GM19043 (cell line): ENCODE data around the gene NR2F1-AS1.
"Not testable (repeated sequence)": the region's sequence is repeated elsewhere in the genome, so short reads cannot be mapped to it uniquely, and the experiment has no call there.

ENCODE experiments used
- ATAC-seq: cut with Tn5 transposase; IDR thresholded peaks from one replicate; pipeline ENCODE4 v1.9.1; 2021; ENCODE audit warnings: low read depth; ENCODE audit not compliant: unreplicated experiment

NR2F1-AS1 gene

DNA sequence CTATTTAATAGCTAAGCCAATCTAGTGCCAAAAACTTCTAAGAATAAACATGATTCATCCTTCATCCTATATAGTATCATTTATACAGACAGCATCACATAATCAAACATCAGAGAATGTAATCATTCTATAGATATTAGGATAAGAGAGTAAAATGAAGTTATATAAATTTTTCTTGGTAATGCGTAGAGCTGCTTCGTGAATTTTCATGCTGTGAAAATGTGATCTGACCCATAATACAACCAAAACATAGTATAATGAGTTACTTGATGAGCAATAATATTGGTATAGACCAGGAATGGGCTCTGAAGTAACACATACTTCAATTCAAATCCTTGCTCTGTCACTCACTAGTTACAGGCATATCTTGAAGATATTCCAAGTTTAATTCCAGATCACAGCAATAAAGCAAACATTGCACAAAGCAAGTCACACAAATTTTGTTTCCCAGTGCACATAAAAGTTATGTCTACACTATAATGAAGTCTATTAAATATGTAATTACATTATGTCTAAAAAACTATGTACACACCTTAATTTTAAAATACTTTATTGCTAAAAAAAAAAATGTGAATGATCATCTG is 23.9 kb downstream of the NR2F1-AS1 start:
- no peak for ATAC-seq

DNA sequence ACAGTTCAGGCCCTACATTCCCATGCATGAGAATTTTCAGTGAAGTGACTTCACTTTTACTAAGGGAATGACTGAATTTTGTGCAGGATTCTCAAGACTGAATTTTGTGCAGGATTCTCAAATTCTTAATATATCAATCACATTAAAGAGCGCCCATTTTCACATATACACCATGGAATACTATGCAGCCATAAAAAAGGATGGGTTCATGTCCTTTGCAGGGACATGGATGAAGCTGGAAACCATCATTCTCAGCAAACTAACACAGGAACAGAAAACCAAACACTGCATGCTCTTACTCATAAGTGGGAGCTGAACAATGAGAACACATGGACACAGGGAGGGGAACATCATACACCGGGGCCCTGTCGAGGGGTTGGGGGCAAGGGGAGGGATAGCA is 31.4 kb downstream of the NR2F1-AS1 start:
- not testable (repeated sequence) for ATAC-seq

DNA sequence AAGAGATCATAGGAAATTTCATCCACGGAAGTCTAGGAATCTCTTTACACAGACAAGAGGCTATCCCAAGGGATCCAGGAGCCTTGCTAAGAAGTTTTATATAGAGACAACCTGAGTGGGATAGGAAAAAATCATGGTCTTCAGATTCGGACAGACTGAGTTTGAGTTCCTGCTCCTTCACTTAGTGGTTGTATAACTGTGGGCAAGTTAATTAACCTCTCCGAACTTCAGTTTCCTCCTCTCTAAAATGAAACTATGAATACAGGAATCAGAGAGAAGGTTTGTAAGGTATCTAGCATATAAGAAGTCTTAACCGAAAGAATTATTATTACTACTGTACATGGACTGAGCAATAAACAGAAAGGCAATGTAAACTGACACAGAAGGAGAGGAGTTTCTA is 35.1 kb downstream of the NR2F1-AS1 start:
- no peak for ATAC-seq

DNA sequence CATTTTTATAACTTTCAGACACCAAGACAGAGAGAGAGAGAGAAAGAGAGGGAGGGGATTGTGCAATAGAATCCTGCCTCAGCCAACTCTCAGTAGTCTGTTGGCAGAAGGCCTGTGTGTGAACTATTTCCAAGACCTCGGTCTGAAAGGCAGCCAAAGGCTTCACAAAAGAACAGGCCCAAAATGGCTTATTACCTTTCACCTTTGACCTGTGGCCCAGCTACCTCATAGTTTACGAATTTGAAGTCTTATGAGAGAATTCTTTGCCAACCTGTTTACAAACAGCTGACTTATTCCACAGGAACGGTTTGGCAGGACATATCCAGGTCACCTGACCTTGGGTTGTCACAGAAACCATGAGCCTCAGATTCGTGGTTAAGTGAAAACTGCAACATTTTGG is 48.6 kb downstream of the NR2F1-AS1 start:
- ATAC-seq, result no peak

DNA sequence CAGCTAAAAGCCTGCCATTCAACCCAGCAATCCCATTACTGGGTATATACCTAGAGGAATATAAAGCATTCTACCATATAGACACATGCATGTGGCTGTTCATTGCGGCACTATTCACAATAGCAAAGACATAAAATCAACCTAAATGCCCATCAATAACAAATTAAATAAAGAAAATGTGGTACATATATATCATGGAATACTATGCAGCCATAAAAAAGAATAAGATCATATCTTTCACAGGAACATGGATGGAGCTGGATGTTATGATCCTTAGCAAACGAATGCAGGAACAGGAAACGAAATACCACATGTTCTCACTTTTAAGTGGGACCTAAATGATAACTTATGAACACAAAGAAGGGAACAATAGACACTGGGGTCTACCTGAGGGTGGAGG is 59.2 kb downstream of the NR2F1-AS1 start:
- ATAC-seq, result not testable (repeated sequence)

DNA sequence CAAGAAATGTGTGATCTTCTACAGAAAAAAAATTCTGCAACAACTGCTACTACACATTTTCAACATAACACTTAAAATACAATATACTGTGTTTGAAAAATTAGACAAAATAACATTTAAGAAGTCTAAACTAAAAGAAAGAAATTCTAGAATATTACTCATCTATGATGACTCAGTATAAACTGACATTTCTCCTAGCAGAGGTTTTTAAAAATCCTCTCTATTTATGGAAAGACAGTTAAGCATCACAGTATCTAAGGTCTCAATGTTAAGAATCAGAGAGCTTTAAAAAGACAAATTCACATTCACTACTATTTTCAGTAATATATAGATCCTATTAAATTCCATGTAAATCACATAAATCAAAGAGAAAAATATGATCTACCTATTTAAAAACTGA is 61.3 kb downstream of the NR2F1-AS1 start:
- ATAC-seq, result no peak

DNA sequence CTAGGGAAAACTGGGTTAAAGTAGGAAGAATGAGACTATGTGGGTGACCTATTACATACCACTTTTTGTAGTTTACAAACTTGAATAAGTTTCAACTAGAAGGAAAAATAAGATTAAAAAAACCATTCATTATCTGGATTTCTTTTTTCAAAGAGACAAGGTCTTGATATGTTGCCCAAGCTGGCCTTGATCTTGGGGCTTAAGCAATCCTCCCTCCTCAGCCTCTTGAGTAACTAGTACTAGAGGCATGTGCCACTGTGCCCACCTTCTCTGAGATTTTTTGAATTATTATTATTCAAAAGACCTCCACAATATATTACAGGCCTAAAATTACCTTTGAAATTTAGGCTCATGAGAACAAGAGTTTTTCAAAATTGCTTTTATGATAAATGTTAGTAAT is 63.2 kb downstream of the NR2F1-AS1 start:
- no peak for ATAC-seq

DNA sequence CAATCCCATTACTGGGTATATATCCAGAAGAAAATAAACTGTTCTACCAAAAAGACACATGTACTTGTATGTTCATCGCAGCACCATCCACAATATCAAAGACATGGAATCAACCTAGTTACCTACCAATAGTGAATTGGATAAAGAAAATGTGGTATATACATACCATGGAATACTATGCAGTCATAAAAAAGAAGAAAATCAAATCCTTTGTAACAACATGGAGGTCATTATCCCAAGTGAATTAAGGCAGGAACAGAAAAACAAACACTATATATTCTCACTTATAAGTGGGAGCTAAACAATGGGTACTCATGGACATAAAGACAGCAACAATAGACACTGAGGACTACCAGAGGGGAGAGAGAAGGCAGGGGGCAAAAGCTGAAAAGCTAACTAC is 67.7 kb downstream of the NR2F1-AS1 start:
- no peak for ATAC-seq

DNA sequence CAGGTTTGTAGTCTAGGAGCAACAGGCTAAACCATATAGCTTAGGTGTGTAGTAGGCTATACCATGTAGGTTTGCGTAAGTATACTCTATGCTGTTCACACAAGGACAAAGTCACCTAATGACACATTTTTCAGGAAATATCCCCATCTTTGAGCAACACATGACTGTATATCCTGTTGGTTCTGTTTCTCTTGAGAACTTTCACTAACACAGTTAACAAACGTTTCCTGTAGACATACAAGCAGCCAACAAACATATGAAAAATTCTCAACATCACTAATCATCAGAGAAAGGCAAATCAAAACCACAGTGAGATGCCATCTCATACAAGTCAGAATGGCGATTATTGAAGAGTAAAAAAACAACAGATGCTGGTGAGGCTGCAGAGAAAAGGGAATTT is 68.2 kb downstream of the NR2F1-AS1 start:
- no peak for ATAC-seq

DNA sequence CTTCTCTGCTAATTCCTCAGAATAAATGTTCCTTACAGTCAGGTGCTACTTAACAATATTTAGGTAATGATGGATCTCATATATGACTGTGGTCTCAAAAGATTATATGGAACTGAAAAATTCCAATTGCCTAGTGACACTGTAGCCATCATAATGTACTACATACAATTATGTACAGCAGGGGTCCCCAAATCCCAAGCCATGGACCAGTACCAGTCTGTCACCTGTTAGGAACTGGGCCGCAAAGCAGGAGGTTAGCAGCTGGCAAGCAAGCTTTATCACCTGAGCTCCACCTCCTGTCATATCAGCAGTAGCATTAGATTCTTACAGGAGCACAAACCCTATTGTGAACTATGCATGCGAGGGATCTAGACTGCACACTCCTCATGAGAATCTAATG is 69.6 kb downstream of the NR2F1-AS1 start:
- no peak for ATAC-seq

DNA sequence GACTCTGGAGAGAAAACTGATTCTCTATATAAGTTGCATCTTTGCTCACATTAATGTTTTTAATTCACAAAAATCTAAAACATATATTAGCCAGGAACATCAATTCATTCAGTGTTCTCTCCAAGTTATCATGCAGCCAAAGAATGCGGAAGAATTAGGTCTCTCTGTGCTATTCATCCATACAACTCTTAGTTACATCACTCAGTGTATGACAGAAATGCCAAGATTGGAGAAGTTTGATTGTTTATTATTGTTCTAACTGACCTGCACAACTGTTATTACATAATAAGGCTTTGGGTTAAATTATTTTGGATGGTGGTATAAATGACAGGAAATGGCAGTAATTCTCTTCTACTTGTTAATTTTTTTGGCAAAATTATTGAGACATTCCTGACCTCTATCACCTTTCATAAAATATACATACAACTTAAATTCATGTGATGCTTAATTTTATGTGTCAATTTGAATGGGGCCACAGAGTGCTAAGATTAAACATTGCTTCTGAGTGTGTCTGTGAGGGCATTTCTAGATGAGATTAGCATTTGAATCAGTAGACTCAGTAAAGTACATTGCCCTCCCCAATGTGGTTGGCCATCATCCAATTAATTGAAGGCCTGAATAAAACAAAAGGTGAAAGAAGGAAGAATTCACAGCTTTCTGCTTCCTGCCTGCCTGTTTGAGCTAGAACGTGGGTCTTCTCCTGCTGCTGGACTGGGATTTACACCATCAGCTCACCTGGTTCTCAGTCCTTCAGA is 70.2 kb downstream of the NR2F1-AS1 start:
- no peak for ATAC-seq

DNA sequence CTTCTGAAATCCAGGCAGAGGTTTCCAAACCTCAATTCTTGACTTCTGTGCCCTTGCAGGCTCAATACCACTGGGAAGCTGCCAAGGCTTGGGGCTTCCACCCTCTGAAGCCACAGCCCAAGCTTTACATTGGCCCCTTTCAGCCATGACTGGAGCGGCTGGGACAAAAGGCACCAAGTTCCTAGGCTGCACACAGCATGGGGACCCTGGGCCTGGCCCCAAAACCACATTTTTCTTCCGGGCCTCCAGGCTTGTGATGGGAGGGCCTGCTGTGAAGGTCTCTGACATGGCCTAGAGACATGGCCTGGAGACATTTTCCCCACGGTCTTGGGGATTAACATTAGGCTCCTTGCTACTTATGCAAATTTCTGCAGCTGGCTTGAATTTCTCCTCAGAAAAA is 75.5 kb downstream of the NR2F1-AS1 start:
- ATAC-seq, result not testable (repeated sequence)

DNA sequence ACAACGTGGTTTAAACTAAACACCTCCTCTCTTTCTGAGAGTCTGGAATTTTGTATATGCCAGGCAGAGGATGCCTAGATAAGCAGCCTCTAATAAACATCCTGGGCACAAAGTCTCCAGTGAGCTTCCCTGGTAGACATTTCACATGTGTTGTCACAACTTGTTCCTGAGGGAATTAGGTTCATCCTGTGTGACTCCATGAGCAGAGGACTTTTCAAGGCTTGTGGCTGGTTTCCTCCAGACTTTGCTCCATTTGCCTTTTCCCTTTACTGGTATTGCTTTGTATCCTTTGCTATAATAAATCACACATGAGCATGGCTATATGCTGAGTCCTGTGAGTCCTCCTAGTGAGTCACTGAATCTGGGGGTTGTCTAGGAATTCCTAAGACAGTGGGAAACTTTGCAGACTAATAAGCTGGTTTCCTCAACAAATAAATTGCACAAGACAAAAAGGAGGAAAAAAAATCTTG is 77.4 kb downstream of the NR2F1-AS1 start:
- no peak for ATAC-seq

DNA sequence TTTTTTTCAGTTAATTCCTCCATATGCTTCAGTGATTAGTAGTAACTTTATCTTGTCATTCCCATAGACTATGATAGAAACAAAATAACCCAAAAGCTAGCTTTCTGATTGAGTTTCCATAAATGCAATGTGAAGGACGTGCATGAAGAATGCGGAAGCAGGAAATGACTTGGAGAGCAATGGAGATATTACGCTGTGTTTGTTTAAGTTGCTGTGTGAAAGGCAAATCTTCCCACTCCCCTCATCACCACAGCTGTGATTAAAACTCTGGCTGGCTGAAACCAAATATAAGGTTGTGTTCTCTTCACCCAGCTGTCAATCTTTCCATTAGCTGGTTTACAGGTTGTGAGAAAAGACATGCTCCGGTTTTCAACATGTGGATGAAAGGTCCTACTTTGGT is 83.9 kb downstream of the NR2F1-AS1 start:
- no peak for ATAC-seq

DNA sequence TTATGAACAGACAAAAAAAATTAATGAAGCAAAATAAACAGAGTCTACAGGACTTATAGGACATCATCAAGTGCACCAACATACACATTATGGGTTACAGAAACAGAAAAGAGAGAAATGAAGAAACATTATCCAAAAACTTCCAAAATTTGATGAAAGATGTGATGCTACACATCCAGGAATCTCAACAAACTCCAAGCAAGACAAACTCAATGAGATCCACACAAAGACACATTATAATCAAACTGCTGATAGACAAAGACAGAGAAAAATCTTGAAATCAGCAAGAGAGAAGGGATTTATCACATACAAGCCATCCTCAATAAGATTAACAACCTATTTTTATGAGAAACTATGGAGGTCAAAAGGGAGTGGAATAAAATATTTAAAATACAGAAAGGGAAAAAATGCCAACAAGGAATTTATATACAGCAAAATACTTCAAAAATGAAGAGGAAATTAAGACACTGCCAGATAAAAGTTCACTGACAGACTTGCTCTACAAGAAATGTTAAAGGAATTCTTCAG is 101.0 kb downstream of the NR2F1-AS1 start:
- no peak for ATAC-seq

DNA sequence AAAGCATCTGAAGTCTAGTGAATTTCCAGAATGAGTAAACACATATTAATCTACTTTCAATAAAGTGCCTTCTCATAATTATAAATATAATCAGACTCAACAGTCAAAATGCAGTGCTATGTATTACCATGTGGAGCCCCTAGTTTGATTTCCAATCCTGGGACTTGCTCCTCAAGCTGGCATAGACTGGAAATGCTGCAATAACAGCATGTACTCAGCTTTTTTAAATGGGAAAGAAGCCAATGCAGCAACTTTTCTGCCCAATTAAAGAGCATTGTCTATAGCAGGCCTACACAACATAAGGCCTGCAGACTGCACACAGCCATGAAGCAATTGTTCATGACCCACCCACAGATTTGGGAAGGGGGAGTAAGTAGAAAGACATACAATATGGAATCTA is 103.2 kb downstream of the NR2F1-AS1 start:
- ATAC-seq, result no peak

DNA sequence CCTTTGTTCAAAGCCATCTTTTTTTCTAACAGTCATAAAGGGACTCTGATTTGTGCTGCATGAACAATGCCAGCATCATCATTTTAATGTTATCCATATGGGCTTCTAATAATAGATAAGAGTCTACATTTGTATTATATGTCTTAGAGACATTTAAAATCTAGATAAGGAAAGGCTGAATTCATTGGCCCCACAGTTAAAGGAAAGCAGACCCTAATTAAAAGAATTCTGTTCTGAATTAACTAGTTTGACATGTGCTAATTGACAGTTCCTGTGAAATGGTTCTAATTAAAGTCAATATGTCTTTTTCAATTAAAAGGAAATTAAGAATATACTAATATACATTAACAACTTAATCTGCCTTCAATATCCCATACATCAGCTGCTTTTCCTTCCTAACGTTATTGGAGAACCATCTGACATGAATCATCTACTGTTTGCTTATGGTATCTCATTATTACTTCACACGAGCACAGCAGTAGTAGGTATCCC is 104.7 kb downstream of the NR2F1-AS1 start:
- no peak for ATAC-seq

DNA sequence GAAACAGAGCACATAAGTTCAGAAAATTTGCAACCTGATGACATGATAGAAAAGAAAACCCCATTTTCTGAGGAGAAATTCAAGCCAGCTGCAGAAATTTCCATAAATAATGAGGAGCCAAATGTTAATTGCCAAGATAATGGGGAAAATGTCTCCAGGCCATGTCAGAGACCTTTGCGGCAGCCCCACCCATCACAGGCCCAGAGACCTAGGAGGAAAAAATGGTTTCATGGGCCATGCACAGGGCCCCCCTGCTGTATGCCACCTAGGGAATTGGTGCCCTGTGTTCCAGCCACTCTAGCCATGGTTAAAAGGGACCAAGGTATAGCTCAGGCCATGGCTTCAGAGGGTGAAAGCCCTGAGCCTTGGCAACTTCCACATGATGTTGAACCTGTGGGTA is 118.1 kb downstream of the NR2F1-AS1 start:
- no peak for ATAC-seq

DNA sequence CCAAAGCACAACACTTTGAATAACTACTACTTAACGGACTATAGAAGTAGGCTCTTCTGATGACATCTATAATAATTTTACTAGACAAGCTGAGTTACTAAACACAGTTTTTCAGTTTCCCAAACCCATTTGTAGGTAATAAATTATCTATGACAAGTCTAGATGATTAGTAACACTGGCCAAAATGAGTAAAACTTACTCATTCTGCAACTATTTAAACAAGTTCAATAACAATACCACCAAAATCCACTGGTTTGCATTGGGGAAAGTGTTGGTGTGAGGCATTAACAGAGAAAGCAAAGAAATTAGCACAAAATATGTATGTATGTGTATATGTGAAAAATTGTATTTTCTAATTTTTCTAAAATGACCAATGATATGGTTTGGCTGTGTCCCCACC is 119.3 kb downstream of the NR2F1-AS1 start:
- ATAC-seq, result no peak

DNA sequence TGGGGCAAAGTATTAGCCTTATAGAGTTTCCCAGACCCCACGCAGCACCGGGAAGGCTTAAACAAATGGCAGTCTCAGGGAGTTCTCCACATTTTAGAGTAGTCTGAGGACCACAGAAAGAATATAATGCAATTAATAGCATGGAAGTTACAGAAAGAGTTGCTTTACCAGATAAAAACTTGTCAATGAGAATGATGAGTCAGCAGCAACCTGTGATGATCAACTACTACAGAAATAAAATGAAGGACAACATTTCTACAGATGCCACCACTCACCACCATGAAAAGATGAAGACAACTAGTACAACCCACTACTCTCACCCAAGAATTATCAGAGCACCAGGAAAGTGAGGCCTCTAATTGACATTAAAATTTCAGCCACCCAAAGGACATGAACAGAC is 120.7 kb downstream of the NR2F1-AS1 start:
- no peak for ATAC-seq

DNA sequence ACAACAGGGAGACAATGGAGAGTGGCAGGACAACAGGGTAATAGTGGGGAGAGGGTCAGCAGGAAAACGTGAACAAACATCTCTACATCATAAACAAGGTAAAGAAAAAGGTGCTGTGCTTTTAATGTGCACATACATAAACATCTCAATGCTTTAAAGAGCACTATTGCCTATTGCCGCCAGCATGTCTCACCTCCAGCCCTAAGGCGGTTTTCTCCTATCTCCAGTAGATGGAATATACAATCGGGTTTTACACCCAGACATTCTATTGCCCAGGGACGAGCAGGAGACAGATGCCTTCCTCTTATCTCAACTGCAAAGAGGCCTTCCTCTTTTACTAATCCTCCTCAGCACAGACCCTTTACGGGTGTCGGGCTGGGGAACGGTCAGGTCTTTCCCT is 124.2 kb downstream of the NR2F1-AS1 start:
- not testable (repeated sequence) for ATAC-seq

DNA sequence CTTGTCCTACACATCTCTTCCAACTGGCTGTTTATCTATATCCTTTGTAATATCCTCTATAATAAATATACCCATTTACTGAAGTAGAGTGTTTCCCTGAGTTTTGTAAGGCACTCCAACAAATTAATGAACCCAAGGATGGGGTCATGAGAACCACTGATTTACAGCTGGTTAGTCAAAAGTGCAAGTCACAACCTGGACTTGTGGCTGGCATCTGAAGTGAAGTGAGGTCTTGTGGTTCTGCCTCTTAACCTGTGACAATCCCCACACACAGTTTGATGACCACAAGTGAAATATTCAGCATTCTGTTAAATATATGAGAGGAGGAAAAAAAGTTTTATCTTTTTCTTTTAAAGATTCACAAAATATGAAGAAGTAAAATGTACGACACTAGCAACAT is 126.1 kb downstream of the NR2F1-AS1 start:
- no peak for ATAC-seq
